Measurements from ENCODE around the gene ZNF22. TPM values are rescaled to one million over a fixed set of nuclear protein-coding genes. Genes with fewer than 3 reads are reported as not detected.

Gene ZNF22
- total and polyA plus RNA-seq, 7 donors: 5.9 to 15.9 (median 12.8) TPM

DNA sequence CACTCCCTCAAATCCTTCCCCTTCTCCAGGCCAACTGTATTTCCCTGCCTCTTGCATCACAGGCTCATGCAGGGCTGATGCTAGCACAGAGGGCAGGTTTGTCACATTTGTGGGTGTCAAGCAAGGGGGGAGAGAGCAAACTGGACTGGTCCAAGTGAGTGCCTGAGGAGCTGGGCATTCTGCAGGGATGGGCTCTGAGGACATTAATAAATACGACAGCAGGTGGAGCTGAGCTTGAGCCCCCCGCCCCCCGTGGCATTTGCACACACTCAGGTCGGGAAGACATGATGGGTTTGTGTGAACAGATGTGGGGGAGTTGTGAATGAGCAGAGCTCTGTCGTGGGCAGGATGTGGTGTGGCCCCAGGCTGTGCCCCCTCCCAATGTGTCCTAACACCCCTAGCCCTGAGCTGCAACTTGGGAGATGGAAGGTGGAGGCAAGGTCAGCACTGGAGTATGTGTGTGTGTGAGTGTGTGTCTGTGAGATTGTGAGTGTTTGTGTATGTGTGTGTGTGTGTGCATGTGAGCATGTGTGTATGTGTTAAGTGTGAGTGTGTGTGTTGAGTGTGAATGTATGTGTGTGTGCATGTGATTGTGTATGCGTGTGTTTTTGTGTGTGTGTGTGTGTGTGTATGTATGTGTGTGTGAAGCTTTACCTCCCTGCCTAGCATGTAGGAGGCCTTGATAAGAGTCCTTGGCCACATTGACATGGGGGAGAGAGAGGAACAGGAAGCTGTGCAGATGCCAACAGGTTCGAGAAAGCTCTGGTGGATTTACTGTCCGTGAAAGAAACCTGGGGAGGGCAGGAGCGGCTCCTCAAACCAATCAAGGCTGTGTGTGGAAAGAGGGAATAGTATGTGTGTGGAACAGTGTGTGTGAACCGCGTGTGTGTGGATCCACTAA is 32.0 kb upstream of the ZNF22 start:
- Histone ChIP-seq H3K27me3 (ENCODE audit: insufficient read depth in 3 of 3, low read length in 2 of 3) (no peaks in the 10 kb centered on the region), H3K4me1 (peaks cover 67% of the 10 kb centered on the region), H3K36me3 (ENCODE audit: insufficient read depth in 1 of 2, low read depth in 1 of 2) (peaks cover 0 to 18% of the 10 kb centered on the region in 2 donors), H3K27ac (peak overlapping the region; percentile 69), H3K9me3 (no peaks in the 10 kb centered on the region), H3K4me3 (no peak overlapping the region)
- 68 to 78% (median 71%) methylated on average over 11 of the region's 11 CpGs for whole genome bisulfite sequencing, 3 donors
- DNase-seq: peak in 1 of 2 donors; percentile 45
- ATAC-seq: no peak
- intact Hi-C loops (cut with DNase I): no loop called here
- TF ChIP-seq CTCF (IDR thresholded peaks at IDR 0.05): no peak

GRCh38 chr10:44969854-44970253 is 30.9 kb upstream of the ZNF22 start:
- no peaks in the 10 kb centered on the region for H3K27me3 ChIP-seq (ENCODE audit: insufficient read depth in 3 of 3, low read length in 2 of 3)
- no peaks in the 10 kb centered on the region for H3K9me3 ChIP-seq
- TF ChIP-seq CTCF (IDR thresholded peaks at IDR 0.05): no peak
- 27 to 39% (median 33%) methylated on average over 9 of the region's 9 CpGs for WGBS, 3 donors
- ATAC-seq (peak; percentile 66 to 81 (median 77)), DNase-seq (peak; percentile 68 to 87)
- H3K4me1 ChIP-seq: peaks cover 63% of the 10 kb centered on the region
- intact Hi-C loops (cut with DNase I): no loop called here
- H3K36me3 ChIP-seq (ENCODE audit: insufficient read depth in 1 of 2, low read depth in 1 of 2): peaks cover 0 to 18% of the 10 kb centered on the region in 2 donors
- peak overlapping the region; percentile 69 for H3K27ac ChIP-seq
- no peak overlapping the region for H3K4me3 ChIP-seq

- Histone ChIP-seq H3K27me3 (ENCODE audit: insufficient read depth in 3 of 3, low read length in 2 of 3) (no peaks in the 10 kb centered on the region), H3K9me3 (no peaks in the 10 kb centered on the region), H3K36me3 (ENCODE audit: insufficient read depth in 1 of 2, low read depth in 1 of 2) (peaks cover 0 to 18% of the 10 kb centered on the region in 2 donors), H3K4me1 (peaks cover 60% of the 10 kb centered on the region), H3K27ac (no peak overlapping the region), H3K4me3 (no peak overlapping the region)
- DNase-seq: no peak
- ATAC-seq: no peak
- intact Hi-C loops (cut with DNase I): no loop called here
- TF ChIP-seq CTCF (IDR thresholded peaks at IDR 0.05): no peak
- WGBS, 3 donors: 80 to 87% (median 82%) methylated on average over 8 of the region's 8 CpGs
These were observed 29.8 kb upstream of the ZNF22 start for GRCh38 chr10:44970812-44971395.

DNA sequence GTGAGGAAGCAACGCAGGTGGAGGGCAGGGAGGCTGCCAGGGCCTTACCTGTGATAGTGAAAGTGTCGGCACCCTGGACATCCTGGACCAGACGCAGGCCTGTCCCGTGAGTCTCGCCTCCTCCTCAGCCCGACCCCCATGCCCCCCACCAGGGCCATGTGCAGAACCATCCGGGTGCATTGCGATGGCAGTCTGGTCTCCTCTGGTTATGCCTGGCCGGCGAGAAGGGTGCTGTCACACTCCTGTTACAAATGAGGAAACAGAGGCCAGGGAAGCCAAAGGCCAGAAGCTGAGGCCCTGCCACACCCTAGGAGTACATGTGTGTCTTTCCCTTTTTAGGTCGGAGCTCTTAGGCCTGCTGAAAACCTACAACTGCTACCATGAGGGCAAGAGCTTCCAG is 29.3 kb upstream of the ZNF22 start:
- peaks cover 0 to 18% of the 10 kb centered on the region in 2 donors for H3K36me3 ChIP-seq (ENCODE audit: insufficient read depth in 1 of 2, low read depth in 1 of 2)

More for the DNA sequence above, 29.3 kb upstream of the ZNF22 start:
- H3K27me3 ChIP-seq (ENCODE audit: insufficient read depth in 3 of 3, low read length in 2 of 3): no peaks in the 10 kb centered on the region
- no peaks in the 10 kb centered on the region for H3K9me3 ChIP-seq
- peaks cover 60% of the 10 kb centered on the region for H3K4me1 ChIP-seq
- H3K27ac ChIP-seq: no peak overlapping the region
- 87 to 95% (median 91%) methylated on average over 10 to 11 of the region's 11 CpGs for WGBS, 3 donors
- DNase-seq (peak in 1 of 2 donors; percentile 52), ATAC-seq (no peak)
- intact Hi-C loops (cut with DNase I): no loop called here
- TF ChIP-seq CTCF (IDR thresholded peaks at IDR 0.05): no peak
- H3K4me3 ChIP-seq: no peak overlapping the region
